ENCODE data around the gene BCLAF1. TPM values are rescaled to one million over a fixed set of nuclear protein-coding genes. Genes with fewer than 3 reads are reported as not detected.

The BCLAF1 gene
- total and polyA plus RNA-seq, 2 of the 8 experiments (the other 6 are each of a cell fraction or from before 2014, with no cell fraction given) = 30.5 to 230 TPM

- Histone ChIP-seq H3K4ac (replicated peaks; ENCODE audit: insufficient read length, low read depth, low read length) (no peak overlapping the region), H3K4me2 (ENCODE audit: insufficient read depth in 1 of 2, low read depth in 2 of 2, low read length in 2 of 2) (no peak overlapping the region), H2BK20ac (ENCODE audit: low read length) (no peak overlapping the region), H3K23ac (ENCODE audit: insufficient read length) (no peak overlapping the region), H3K56ac (replicated peaks; ENCODE audit: insufficient read length, low read depth, low read length) (no peak overlapping the region), H4K5ac (ENCODE audit: insufficient read length, low read depth, low read length) (no peak overlapping the region), H3K79me1 (ENCODE audit: low read depth, low read length) (no peaks in the 10 kb centered on the region), H3K79me2 (ENCODE audit: control insufficient read depth in 1 of 2, insufficient read depth in 2 of 2, low read length in 2 of 2) (no peaks in the 10 kb centered on the region), H2AK5ac (ENCODE audit: low read depth, low read length) (no peak overlapping the region), H3K4me1 (replicated peaks in 1 of 4; ENCODE audit: control insufficient read depth in 3 of 4, insufficient read depth in 4 of 4, low read length in 3 of 4) (no peaks in the 10 kb centered on the region; a peak in 1 of 7 replicates), H3K4me3 (ENCODE audit: extremely low read depth in 1 of 4, insufficient read depth in 2 of 4, low read depth in 3 of 4, low read length in 4 of 4) (no peak overlapping the region), H3K36me3 (ENCODE audit: control insufficient read depth in 2 of 4, insufficient read depth in 4 of 4, low read length in 3 of 4) (no peaks in the 10 kb centered on the region), H3K18ac (ENCODE audit: extremely low read depth, low read length) (no peak overlapping the region), H2BK15ac (ENCODE audit: low read length) (no peak overlapping the region), H2BK12ac (ENCODE audit: low read depth, low read length) (no peak overlapping the region), H4K8ac (ENCODE audit: extremely low read depth, insufficient read depth, low read length) (no peak overlapping the region), H3K27ac (ENCODE audit: low read depth, low read length) (no peak overlapping the region), H2BK120ac (replicated peaks; ENCODE audit: low read depth, low read length) (no peak overlapping the region), H2BK5ac (ENCODE audit: low read depth, low read length) (no peak overlapping the region), H4K91ac (replicated peaks; ENCODE audit: insufficient read length, low read length) (no peak overlapping the region), H3K23me2 (ENCODE audit: low read depth, low read length) (no peaks in the 10 kb centered on the region), H4K20me1 (replicated peaks in 1 of 2; ENCODE audit: control insufficient read depth in 1 of 2, insufficient read depth in 2 of 2, low read length in 2 of 2) (no peaks in the 10 kb centered on the region), H3K9ac (replicated peaks in 1 of 4; ENCODE audit: extremely low read depth in 1 of 4, low read depth in 3 of 4, low read length in 3 of 4) (no peak overlapping the region), H3K9me3 (ENCODE audit: insufficient read depth in 2 of 2, low read depth in 1 of 2, low read length in 1 of 2) (no peaks in the 10 kb centered on the region), H2AFZ (ENCODE audit: low read length) (no peak overlapping the region), H3K14ac (ENCODE audit: insufficient read length) (no peak overlapping the region), H3K27me3 (replicated peaks in 1 of 4; ENCODE audit: control insufficient read depth in 3 of 4, extremely low read depth in 1 of 4, insufficient read depth in 3 of 4, low read length in 3 of 4) (no peaks in the 10 kb centered on the region; a peak in 2 of 7 replicates)
- no peak for DNase-seq (ENCODE audit: low read depth in 1 of 2, low spot score in 2 of 2)
- ChIA-PET POLR2A (ENCODE audit: partially characterized antibody) (interaction anchor here (1.3 to 2.6 kb wide), 2 partner anchors 41 to 43 kb away, joined by 7 to 12 read pairs; partner anchors contain the start of gene BCLAF1), CTCF (ENCODE audit: partially characterized antibody) (interaction anchor here (1.1 to 4.4 kb wide), 3 partner anchors 10 to 217 kb away, joined by 3 to 30 read pairs (median 7); no protein-coding TSS in a partner anchor)
- no peak for FAIRE-seq
- WGBS, 2 experiments (ENCODE audit: extremely low coverage in 1 of 2, insufficient coverage in 1 of 2, insufficient read length in 1 of 2, insufficient replicate concordance in 2 of 2, low coverage in 1 of 2, low lambda C conversion rate in 2 of 2, missing lambda C conversion rate in 1 of 2) = 94% methylated on average over 8 of the region's 8 CpGs; no CpG with 5 or more reads in 1 of the 2 experiments
- TF ChIP-seq CREB1 (IDR thresholded peaks at IDR 0.05) (no peak), CTBP2 (IDR thresholded peaks at IDR 0.05; ENCODE audit: borderline replicate concordance, insufficient read depth, insufficient read length, low read length) (no peak), SP2 (IDR thresholded peaks at IDR 0.05; ENCODE audit: low read length) (no peak), E2F6 (IDR thresholded peaks at IDR 0.05) (no peak), JUND (IDR thresholded peaks at IDR 0.05; ENCODE audit: low read length) (no peak), POU5F1 (IDR thresholded peaks at IDR 0.05; ENCODE audit: low read depth, low read length) (no peak), RAD21 (IDR thresholded peaks at IDR 0.05 in 1 of 2, conservative IDR thresholded peaks at IDR 0.05 in 1 of 2; ENCODE audit: low read depth in 2 of 2, low read length in 2 of 2) (no peak), CBX8 (IDR thresholded peaks at IDR 0.05; ENCODE audit: borderline replicate concordance, low read depth, low read length) (no peak), EZH2 (IDR thresholded peaks at IDR 0.05; ENCODE audit: low read depth, low read length, severe bottlenecking) (no peak), TEAD4 (IDR thresholded peaks at IDR 0.05; ENCODE audit: low read depth, low read length) (no peak), RXRA (IDR thresholded peaks at IDR 0.05; ENCODE audit: insufficient read depth, low read depth, low read length) (no peak), TAF1 (IDR thresholded peaks at IDR 0.05; ENCODE audit: low read depth, low read length) (no peak), EGR1 (IDR thresholded peaks at IDR 0.05; ENCODE audit: borderline replicate concordance, low read depth, low read length) (no peak), NANOG (IDR thresholded peaks at IDR 0.05; ENCODE audit: insufficient read depth, low read depth, low read length, poor library complexity, severe bottlenecking) (no peak)
Observed at GRCh38 chr6:136330634-136331033, 41.0 kb upstream of the BCLAF1 start.

Measured in H1 (cell line).